ENCODE results near the gene ZNF532.

Gene ZNF532

GRCh38 chr18:59035591-59035990 is 170.9 kb downstream of the ZNF532 start:
- H3K27me3 ChIP-seq (ENCODE audit: insufficient read depth, low read length) = no peaks in the 10 kb centered on the region
- no peak overlapping the region for H3K27ac ChIP-seq (ENCODE audit: low read depth, low read length)
- H3K4me1 ChIP-seq (ENCODE audit: control insufficient read depth, insufficient read depth, low read length, unreplicated experiment) = no peaks in the 10 kb centered on the region
- no peak overlapping the region for H3K4me3 ChIP-seq (ENCODE audit: low read depth, low read length)
- H3K36me3 ChIP-seq (ENCODE audit: insufficient read depth, low read length) = no peaks in the 10 kb centered on the region
- H3K79me2 ChIP-seq (ENCODE audit: control insufficient read depth, insufficient read depth, low read length, unreplicated experiment) = no peaks in the 10 kb centered on the region
- H2AFZ ChIP-seq (ENCODE audit: low read length, unreplicated experiment) = no peak overlapping the region
